GM18867 (cell line): ENCODE measurements around the gene E2F8.

Experiments
- ATAC-seq: cut with Tn5 transposase; IDR thresholded peaks from one replicate; pipeline ENCODE4 v1.9.1; 2021; ENCODE audit warnings: mild to moderate bottlenecking, moderate library complexity; ENCODE audit not compliant: unreplicated experiment

E2F8 gene

GRCh38 chr11:19253153-19253745, 12.5 kb upstream of the E2F8 start:
- ATAC-seq = no peak

DNA sequence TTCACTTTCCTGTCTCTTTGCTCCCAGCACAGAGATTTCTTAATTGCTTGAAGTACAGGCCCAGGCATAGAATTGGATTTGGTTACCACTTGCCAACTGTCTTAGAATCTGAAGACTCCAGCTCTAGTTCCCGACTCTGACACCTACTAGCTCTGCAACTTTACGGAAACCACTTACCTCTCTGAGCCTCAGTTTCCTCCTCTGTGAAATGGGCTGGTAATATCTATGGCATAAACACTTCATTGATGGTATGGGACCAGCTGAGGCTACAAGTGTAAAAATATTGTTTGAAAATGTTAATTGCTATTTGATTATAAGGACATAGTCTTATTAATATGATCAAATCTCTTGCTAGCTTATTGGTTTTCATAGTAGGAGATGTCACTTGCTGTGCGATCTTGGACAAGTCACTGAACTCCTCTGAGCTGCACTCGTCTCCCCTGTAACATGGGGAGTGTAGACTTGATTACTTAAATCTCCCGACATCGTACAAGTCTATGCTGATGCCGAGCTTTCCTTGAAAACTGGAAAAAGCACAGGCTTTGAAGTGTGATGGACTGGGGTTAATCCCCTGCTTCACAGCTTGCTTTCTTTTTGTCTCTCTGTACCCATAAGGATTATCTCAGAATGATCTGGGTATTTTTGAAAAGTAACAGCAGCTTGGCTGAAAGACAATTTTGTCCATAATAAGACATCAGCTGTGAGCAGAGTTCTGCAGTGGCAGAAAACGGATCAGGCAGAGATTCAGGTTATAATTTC, 11.8 kb upstream of the E2F8 start:
- no peak for ATAC-seq

- ATAC-seq = no peak
These were observed 10.8 kb upstream of the E2F8 start for GRCh38 chr11:19251577-19251976.

GRCh38 chr11:19246816-19247215, 6.1 kb upstream of the E2F8 start:
- no peak for ATAC-seq

DNA sequence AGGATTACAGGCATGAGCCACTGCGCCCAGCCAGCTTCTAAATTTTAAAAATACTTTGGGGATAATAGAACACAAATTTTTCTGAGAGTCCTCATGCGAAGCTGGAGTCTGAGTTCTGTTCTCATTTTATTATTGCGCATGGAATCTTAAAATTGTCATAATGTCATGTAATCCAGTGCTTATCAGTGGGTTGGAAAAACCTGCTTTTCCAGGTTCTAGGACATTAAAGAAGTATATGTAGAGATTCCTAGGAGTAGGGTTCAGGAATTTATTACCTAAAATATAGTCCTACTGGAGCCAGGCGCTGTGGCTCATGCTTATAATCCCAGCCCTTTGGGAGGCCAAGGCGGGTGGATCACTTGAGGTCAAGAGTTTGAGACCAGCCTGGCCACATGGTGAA, 4.6 kb upstream of the E2F8 start:
- no peak for ATAC-seq

DNA sequence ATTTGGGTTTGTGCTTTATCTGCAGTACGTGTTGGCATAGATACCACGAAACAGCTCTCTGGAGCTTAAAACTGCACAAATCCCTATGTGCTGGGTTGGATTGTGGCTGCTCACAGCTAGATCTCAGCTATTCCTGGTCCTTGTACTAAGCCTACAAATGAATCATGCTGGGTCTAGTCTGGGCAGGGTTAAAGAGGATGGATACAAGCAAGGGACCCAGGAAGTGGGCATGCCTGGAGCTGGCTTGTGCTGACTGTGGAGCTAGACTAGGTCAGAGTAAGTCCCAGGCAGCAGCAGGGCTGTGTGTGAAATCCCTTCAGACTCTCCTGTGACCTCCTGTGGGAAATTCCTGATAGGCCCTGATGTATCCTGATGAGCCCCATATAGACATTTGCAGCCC, 3.9 kb upstream of the E2F8 start:
- ATAC-seq = no peak

GRCh38 chr11:19244084-19244483, 3.3 kb upstream of the E2F8 start:
- ATAC-seq = no peak

DNA sequence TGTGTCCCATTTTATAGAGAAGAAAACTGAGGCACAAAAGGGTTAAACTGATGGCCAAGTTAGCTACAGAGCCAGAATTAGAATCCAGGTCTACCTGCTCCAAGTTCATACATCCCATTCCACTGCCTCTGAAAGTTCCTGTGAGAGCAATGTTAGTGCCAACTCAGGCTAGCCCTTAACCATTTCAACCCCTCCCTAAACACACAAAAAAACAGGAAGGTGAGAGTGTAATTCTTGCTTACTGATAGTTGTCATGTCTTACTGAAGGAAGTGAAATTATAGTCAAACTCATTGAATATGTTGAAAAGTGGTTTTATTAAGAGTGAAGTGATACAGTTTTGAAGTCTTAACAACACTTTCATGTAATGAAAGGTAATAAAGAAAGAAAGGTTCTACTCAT, 2.9 kb upstream of the E2F8 start:
- no peak for ATAC-seq

DNA sequence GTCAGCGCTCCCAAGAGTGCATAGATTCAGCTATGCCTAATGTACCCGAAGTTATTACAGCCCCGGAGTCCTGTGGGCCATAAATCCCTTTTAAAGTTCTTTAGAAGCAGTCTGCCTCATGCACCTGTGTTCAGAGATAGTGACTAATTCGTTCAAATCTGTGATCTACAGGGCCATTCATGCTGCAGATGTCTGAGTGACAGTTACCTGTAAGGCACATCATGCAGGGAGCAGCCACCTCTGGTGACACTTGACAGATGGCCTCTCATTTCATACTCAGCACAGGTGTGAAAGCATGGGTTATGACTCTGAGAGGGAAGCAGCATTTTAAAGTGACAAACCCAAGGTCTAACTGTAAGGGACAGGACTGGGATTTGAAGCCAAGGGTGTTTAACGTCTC, 2.4 kb upstream of the E2F8 start:
- no peak for ATAC-seq

GRCh38 chr11:19242179-19242932, 1.6 kb upstream of the E2F8 start:
- ATAC-seq = no peak

- ATAC-seq = peak; percentile 32
These were observed 774 bp upstream of the E2F8 start for GRCh38 chr11:19241260-19242178.

DNA sequence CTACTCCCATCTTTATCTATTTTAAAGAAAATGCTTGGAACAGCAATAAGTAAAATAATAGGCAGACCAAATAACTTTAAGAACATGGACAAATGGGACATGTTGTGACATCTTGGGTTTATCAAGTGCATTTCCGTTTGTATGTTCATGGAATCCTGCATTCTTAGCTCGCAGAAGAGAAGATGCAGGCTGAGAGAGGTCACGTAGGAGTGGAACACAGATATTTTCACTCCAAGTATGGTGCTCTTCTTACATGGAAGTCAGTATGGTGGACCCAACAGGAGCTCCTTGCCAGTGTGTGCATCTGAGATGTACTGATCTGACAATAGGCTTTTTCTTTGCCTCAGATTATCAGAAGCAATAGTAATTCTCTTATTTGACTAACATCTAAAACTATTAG, 1.7 kb downstream of the E2F8 start:
- no peak for ATAC-seq

DNA sequence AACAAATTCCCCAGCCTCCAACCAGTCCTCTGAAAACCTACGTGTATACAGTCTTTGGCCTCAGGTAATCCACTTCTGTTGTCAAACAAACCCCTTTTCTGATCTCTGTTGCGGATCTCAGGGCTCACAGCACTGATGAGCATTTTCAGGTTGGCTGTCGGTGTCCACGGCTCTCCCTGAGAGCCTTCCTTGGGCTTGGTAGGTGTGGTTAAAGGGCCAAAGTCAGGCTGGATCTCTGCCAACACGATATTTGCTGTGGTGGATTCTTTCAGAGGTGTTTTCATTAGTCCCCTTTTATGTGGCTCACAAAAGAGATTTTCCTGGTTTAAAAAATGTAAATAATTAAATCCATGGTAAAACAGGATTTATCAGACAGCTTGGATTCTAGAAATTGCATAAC, 2.9 kb downstream of the E2F8 start:
- no peak for ATAC-seq

DNA sequence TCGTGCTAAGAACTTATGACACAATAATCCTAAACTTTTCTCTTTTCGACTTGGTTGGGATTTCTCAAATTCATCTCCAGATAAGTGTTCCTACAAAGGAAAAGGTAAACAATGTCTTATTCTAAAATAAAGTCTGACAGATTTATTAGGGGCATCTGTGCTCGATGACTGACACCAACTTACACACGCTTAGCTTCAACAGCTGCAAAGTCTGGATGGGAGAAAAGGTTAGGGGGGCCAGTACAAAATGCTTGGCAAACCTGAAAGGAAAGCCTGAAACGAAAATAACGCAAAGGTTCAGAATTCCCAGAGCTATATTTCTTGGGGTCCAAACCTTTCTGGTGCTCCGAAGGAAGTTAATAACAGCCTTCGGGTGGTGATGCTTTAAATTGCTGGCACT, 3.4 kb downstream of the E2F8 start:
- ATAC-seq = no peak

GRCh38 chr11:19234231-19234817, 6.4 kb downstream of the E2F8 start:
- ATAC-seq = no peak

- ATAC-seq = no peak
These were observed 7.7 kb downstream of the E2F8 start for GRCh38 chr11:19232910-19233503.

DNA sequence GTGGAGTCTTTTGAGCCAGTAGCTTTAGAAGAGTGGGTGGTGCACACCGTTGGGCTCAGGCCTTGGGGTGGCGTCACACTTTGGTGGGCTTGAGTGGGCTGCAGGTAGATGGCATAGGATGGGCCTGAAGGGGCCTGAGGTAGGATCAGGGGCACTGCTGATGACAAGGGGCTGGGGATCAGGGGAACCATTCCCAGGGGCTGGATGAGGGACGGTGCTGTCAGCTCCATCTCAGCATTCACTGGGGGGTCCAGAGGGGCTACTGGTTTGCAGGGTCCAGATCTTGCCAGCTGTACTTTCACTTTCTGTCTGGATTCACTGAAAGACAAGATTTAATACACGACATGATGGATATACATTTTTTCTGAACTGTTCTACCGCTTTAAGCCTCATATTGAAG, 11.1 kb downstream of the E2F8 start:
- ATAC-seq = no peak

- ATAC-seq = no peak
These were observed 11.8 kb downstream of the E2F8 start for GRCh38 chr11:19228968-19229367.

DNA sequence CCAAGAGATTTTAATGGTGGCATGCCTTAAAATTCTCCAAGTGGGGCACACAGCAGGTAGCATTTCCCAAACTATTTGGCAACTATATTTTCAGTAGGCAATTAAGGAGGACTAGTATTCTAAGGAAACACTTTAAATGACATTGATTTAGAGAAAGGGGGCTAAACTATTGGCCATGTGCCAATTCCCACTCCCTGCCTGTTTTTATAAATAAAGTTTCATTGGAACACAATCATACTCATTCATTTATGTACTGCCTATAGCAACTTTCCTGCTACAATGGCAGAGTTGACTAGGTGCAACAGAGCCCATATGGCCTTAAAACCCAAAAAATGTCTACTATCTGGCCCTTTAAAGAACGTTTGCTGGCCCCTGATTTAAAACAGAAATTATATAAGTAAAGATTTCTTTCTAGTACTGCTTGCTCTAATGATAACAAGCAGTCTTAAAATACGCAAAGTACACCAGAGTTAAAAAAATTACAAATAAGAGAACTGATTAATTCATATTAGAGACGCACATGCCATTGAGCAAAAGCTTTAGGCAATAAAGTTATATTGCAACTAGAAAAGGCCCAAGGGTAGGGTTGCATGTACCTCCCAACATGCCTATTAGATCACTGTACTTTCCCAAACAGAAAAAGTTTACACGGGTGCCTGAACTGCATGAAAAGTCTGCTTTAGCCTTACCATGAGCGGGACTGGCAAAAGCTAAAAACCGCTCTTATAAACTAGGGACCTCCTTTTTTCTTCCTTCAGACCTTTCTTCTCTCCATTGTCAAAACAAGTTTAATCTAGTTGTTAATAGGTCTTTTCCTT, 14.2 kb downstream of the E2F8 start:
- no peak for ATAC-seq
